Left renal cortex interstitium (tissue), 4 donors: ENCODE results near the gene IFFO2. TPM values are rescaled to one million over a fixed set of nuclear protein-coding genes. Genes with fewer than 3 reads are reported as not detected.

ENCODE experiments used
- DNase-seq, 4 donors: peaks; one replicate each; pipeline ENCODE4 v3.0.0-alpha.2; 2013; ENCODE audit warnings: low read depth in 4 of 4, low spot score in 2 of 4, missing footprints in 1 of 4
- polyA plus RNA-seq, 4 donors: library from polyadenylated mRNA; unstranded; fragments of 120-200 nt; gene quantifications; one replicate each; pipeline ENCODE4 v1.2.1, GENCODE V29; 2013; ENCODE audit not compliant: insufficient read length in 4 of 4

Gene IFFO2
- polyA plus RNA-seq, 4 donors = 23.7 to 31.0 (median 26.7) TPM

DNA sequence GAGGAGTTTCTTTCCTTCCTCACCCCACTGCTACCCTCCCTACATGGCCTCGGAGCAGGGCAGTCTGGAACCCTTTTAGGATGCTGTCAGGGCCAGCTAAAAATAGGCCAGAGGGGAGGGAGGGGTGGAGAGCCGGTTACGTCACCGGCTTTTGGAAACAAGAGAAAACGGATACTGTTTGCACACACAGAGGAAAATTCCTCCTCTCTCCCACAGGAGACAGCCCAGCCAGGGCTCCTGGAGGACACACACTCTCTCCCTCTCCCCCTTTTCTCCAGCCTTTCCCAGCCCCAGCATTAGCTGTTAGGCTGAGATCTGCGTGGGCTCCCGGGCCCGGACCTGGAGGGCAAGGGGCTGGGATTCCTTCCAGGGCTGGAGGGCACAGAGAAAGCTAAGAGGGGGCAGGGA, 34.2 kb downstream of the IFFO2 start:
- peak in 2 of 4 donors; percentile 77 to 81 for DNase-seq

DNA sequence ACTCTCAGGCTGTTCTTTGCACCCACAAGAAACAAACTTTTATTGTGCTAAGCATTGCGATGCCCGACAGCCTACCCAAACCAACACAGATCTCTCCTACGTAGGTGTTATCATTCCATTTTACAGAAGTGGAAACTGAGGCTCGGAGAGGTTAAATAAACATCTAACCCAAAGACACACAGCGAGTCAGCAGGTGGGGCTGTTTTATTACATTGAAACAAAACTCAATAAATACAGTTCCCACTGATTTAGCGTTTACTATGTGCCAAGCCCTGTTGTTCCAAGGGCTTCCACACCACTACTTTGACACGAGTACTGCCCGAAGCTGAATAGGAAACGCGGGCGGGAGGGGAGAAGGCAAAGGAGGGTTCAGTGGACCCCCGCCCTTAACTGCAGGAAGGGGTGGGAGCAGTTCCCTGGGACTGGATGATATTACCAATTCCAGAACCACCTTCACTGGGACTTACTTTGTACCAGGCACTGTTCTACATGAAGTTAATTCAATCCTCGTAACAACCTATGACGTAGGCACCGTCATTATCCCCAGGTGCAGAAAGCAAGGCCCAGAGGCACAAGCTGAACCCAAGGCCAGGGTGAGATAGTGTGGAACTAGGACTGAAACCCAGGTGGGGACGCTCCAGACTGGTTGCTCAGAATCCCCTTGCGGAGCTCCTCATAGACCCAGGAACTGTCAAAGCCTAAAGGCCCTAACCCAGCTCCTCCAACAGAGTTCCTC, 34.8 kb downstream of the IFFO2 start:
- DNase-seq = no peak

DNA sequence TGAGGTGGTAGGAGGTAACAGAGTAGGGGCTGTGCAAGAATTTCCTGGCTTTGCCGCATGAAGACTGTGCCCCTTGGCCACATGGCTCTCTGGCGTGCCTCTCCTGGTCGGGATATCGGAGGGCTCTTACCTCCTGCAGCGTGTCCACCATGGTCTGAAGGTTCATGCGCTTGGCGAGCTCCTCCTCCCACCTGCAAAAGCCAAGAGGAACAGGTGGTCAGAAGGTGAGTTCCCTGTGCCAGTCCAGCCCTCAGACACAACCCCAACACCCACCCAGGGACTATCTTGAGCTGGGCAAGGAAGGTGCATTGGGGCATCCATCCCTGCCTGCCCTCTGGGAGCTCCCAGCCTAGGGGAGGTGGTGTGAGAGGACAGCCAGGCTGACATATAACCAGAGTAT, 35.5 kb downstream of the IFFO2 start:
- DNase-seq = no peak

DNA sequence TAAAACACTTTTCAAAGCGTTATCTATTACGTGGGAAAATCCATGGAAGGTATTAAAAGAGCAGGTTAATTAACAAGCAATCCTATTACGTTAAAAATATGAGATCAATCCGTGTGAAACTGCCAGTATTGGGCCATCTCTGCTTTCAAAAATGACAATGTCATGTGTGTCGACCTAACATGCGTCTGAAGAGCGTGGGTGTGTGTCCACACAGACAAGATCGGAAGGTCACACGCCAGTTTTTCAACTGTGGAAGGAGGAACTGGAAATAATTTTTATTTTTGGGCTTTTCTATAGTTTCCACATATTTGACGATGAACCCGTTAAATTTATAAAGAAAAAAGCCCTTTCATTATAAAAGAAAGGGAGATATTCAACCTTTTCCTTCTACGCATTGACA, 36.5 kb downstream of the IFFO2 start:
- no peak for DNase-seq

DNA sequence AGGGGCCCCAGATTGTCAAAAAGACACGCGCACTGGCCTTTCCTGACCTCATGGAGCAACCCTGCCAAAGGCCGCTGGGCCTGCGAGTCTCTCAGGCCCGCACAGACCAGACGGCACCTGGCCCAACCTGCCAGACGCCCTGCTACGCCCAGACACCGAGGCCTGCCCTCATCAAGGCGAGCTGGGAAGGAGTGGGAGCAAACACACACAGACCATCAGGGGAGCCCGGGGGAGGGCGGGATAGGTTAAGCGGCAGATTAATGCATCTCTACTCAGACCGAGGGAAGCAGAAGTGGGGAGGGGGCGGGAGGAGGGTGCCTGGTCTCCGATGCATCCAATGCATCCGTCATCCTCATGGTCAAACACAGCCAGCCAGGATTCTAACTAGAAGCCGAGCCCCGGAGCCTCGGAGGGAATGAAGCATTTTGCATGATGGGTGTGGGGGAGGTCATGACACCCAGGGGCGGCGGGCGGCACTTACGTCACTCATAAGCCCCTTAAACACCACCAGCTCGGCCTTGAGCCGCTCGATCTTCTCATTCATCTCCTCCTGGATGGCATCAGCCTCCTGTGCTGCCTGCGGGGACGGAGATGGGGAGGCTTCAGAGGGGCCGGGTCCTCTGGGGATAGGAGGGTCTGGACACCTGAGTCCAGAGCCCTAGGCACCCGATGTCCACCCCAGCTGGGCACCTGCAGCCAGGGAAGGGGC, 37.1 kb downstream of the IFFO2 start:
- DNase-seq = no peak

DNA sequence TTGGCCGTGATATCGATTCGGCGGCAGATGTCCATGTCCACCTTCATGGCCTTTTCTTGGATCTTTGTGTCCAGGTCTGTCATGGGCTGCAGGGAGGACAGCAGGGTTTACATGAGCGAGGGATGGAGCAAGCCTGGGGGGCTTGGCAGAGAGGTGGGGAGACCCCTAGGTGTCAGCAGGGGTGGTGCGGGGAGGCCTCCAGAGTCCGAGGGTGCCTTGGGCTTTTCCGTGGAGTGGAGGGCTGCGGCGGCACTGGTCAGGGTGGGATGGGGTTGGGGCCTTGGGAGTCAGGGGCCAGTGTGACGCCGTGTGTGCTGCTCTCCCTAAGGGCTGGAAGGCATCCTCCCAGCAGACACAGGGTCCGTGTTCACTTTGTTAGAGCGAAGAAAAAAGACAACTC, 38.1 kb downstream of the IFFO2 start:
- DNase-seq = no peak

DNA sequence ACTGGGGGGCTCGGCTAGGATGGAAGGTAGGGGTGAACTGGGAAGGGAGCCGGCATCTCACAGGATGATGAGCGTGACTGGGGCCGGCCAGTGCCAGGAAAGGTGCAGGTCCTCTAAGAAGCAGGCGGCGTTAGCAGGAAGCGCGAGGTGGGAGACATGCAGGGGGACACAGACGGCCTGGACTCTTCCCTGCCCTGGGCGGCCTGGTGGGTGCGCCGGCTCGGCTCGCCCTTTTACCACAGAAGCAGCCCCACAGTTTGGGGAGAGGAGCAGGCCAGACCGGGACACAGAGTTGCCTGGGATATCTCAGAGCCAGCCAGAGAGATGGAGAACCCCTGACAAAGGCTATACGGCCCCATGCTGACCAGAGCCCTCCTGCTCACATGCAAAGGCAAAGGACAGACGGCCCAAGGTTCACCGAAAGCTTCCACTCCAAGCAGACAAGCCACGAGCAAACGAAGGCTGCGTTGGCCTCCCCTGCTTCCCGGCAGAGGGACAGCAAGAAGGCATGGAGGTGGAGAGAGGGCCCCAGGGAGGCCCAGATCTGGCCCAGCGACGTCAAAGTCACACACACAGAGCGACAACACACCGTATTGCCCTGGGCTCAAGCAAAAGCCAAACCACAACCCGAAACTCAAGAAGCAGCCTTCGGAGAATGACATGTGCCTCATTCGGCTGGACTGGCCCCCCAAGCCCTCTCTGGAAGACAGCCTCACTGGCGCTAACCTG, 39.2 kb downstream of the IFFO2 start:
- no peak for DNase-seq

DNA sequence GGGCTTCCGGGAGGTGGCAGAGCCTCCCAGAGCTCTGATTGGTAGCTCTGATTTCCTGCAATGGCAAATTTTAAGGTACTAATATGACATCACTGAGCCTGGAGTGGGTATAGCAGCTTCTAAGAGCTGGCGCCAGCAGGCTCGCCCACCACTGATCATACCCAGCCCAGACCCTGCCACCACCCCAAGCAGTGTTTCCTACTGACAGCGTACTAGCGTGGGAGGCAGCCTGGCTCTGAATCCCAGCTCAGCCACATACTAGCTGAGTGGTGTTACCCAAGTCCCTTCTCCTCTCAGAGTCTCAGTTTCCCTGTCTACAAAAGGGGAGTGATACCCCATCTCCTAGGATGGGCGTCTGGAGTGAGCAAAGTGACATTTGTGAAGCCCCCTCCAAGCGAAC, 41.1 kb downstream of the IFFO2 start:
- DNase-seq = no peak

DNA sequence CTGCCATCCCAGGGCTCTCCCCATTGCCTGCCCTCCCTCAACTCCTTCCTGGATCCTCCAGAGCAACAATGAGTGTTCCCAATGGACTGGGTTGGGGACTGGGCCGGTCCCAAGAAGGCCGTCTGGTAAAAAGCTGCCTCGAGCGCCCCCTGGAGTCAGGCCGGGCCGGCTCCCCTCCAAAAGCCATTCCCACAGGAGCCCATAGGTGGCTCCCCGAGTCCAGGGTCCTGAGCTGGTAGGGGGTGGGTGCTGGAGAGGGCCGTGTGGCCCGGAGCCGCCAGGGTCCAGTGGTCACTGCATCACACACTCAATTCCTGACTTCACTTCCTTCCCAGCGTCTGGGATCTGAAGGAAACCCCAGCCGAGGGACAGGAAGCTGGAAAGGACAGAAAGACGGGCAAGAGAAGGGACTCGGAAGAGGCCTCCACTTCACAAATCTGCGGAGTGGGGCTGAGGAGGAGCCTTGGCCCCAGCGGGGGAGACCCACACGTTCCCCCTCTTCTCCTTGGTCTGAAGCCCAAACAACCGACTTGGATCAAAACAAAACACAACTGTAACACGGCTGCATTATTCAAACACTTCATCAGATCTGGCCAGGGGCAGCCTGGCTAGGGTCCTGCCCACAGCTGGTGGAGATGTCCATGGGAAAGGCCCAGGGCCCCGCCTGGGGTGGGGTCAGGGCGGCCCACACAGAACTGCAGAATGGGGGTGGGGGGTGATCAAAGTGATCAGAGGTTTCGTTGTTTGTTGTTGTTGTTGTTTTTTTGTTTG, 43.2 kb downstream of the IFFO2 start:
- peak in 2 of 4 donors; percentile 67 to 82 for DNase-seq

DNA sequence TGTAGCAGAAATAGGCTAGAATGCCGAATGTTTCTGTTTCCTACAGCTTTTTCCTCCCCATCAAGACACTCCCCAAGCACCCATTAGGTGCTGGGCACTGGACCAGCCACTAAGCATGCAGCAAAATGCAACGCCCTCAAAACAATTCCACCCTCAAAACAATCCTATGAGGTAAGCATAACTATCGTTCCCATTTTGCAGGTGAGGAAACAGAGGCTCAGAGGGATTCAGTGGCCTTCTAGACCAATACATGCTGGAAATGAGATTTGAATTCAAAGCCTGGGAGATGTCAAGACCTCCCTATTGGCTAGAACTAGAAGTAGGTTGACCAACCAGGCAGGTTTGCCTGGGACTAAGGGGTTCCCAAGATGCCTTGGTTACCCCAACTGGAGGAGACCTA, 43.9 kb downstream of the IFFO2 start:
- no peak for DNase-seq

DNA sequence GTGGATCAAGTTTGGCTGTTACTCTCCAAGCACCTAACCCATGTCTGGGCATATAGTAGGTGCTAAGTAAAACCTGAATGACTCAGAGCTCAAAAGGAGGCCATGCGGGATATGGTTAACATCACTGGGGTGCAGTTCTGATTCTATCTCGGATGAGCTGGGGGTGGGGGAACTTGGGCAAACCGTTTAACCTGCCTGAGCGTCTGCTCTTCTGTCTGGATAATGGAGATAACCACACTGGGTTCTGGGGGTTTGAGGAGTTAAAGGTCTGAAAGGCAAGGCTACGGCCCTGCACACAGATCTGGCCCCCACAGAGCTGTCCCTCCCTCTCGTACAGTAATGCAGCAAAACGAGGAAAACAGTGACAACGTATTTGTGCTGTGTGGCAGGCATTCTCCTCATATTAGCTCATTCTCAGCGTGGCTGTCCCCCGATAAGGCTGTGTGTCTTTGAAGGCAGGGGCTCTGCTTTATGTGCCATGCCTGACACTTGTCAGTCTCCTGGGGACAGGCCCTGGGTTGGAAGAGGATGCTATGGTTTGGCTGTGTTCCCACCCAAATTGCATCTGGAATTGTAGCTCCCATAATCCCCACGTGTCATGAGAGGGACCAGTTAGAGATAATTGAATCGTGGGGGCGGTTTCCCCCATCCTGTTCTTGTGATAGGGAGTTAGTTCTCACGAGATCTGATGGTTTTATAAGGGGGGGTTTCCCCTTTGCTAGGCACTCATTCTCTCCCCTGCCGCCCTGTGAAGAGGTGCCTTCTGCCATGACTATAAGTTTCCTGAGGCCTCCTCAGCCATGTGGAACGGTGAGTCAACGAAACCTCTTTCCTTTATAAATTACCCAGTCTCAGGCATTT, 47.3 kb downstream of the IFFO2 start:
- DNase-seq = no peak

DNA sequence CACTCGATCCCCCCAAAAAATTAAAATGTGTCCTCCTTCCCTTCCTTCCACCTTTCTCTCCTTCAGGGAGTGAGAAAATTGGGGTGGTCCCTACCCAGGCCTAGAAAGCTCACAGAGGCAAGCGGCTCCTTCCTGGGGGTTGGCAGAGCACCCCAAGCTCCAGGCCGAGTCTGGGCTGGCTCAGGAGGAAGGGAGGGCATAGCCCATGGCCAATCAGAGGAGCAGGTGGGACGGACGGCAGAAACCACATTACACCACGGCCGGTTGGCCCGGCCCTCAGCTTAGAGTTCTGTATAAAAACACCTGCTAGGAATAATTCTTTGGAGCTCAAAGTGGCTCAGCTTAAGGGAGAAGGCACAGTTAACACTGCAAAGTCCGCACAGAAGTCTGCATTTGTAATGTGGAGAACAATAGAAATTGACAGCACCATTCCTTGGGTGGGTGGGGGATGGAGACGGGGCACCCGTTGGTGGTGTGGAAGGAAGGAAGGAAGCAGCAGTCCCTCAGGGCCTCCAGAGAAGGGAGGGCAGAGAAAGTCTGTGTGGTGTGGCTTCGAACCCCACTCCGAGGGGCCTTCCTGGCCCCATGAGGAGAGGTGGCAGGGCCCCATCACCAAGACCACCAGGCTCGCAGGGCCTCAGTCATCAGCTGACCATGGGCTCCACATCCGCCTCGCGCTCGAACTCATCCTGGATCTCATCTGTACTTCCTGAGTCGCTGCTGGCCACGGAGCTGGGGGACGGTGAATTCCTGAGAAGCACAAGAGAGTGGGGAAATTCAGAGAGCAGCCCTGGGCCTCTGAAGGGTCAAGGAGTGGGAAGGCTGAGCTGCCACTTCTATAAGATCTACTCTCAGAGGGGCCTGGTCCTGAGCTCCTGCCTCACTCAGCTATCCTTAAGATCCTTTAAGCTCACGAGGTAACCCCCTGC, 48.3 kb downstream of the IFFO2 start:
- no peak for DNase-seq

DNA sequence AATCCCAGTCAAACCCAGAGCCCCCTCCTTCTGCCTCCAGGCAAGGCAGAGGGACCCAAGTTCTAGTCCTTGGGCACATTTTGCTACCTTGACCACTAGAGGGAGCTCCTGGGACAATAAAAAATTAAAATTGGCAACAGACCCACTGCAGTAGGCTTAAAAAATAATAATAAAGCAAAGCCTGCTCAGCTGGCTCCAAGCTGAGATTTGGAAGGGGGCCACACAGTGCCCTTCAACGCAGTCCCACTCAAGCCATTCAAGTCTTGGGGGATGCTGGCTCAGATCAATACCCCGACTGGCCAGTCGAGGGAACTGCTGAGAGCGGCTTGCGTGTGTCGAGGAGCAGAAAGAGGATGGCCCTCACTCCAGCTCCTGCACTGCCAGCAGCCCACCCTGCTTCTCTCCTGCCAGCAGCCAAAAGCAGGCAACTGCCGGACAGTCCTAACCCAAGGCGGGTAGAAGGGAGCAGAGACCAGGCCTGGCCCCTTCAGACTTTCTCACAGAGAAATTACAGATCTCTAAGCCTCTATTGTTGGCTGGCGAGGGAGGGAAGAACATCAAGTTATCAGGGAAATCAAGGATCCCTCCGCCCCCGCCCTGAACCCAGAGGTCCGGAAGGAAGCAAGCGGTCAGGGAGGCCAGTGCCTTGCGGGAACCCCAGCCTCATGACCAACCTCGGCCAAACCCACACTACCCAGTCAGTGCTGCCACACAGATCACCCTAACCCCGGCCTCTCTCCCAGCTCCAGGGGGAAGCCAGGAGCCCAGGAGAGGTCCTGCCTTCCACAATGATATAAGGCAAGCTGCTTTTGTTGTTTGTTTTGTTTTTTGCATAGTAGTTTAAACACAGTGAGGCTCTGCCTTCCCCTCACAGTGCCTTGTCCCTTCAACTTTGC, 49.2 kb downstream of the IFFO2 start:
- DNase-seq = no peak

DNA sequence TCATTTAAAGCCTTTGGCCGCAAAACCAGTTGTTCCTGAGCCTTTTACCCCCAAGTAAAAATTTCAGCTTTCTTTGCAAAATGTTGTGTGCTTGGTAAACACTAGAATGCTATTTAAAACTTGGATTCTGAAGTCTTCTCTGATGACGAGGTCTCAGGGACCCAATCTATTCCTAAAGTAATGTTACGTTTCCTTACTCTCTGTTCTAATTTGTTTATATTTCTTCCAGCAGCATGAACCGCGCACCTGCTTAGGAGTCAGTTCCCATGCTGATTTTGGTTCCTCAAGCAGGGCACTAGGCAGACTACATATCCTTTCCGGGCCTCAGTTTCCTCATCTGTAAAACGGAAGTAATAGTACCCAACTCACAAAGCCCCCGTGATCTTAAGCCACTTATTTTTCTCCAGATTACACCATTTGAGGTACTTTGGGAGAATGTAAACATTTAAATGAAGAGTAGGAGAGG, 53.2 kb downstream of the IFFO2 start:
- DNase-seq = no peak

DNA sequence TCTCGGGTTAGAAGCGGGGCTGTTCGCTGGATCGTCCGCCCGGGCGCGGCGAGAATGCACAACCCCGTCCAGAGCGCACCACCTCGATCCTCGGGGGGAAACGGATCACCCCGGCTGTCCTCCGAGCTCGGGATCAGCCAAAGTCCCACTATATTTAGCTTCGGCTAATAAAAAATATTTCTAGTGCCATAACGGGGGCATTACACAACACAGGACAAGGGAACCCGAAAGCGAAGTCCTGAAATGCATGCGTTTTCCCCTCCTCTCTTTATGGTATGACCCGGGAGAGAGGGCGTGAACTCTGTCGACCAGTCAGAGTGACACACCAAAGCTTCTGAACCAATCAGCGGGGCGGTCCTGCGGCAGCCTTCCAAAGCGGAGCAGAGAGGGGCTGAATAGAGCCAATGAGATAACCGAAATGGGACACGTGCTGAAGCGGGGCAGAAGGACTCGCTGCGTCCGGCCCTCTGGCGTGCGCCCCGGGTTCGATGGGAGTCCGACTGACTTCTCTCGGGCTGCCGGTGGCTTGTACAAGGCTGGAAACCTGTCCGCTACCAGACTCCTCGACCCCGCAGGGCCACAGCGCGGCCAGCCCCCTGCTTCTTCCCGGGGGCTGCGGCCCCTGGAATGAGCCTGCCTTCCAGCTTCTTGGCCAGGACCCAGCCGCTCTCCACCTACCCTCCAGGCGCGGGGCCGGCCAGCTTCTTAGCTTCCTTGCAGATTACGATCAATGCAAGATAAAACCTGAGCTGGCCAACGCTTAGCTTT, 53.8 kb downstream of the IFFO2 start, which contains the start of gene ALDH4A1:
Gene ALDH4A1, minus strand, starts transcription at position 33 of the 768 bp plus-strand sequence. Its CDS starts 32 bp downstream, at position 1.
- DNase-seq = peak; percentile 88 to 98 (median 95)

DNA sequence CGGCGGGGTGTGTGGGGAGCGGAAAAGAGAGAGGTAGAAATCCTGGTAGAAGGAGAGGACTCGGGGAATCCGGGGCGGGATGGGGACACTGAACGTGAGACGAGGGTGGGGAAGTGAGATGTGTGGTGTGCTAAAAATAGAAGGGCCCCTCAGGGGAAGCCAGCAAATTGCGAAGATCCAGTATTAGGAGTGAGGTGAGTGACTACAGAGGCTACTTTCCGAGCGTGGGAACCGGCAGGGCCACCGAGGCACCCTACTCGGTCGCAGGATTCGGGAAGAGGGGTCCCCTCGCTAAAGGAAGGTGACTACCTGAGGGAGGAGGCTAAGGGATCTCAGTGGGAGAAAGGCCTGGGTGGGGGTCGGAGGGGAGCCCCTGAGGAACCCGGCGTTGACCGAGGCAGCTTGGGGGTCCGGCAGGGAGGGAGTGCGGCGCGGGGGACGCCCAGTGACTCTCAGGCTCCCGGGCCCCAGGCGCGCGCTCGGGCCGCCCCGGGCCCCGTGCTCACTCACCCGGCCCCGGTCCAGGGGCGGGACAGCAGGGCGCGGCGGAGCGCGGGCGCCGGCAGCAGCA, 54.4 kb downstream of the IFFO2 start:
- no peak for DNase-seq
